T follicular helper cell (primary cell): ENCODE results near the gene CYLC2.

Experiments
- DNase-seq: peaks from one replicate; pipeline ENCODE4 v3.0.0-alpha.2; 2020; ENCODE audit warnings: low read depth
- total RNA-seq, 2 experiments: gene quantifications; one replicate each; lab custom pipeline; 2026; lab: John Stamatoyannopoulos, UW

The CYLC2 gene
- total RNA-seq: 0 reads per million in 2 experiments

- DNase-seq: no peak
These were observed at the start of gene CYLC2 for GRCh38 chr9:102995033-102995432. Gene CYLC2 (plus strand): TSS chr9:102995333. CDS start chr9:102995381, 48 bp downstream.

GRCh38 chr9:102950346-102950745 lies 44.8 kb upstream of the CYLC2 start:
- no peak for DNase-seq

- no peak for DNase-seq
These were observed 28.1 kb upstream of the CYLC2 start for GRCh38 chr9:102966999-102967398.

GRCh38 chr9:102967979-102968378 lies 27.2 kb upstream of the CYLC2 start:
- no peak for DNase-seq

GRCh38 chr9:102972780-102973179 lies 22.4 kb upstream of the CYLC2 start:
- DNase-seq: no peak

- DNase-seq: no peak
These were observed 20.6 kb upstream of the CYLC2 start for GRCh38 chr9:102974530-102974929.

- no peak for DNase-seq
These were observed 19.9 kb upstream of the CYLC2 start for GRCh38 chr9:102975251-102975650.

GRCh38 chr9:102985162-102985895 lies 9.8 kb upstream of the CYLC2 start:
- no peak for DNase-seq

- DNase-seq: no peak
These were observed 8.7 kb upstream of the CYLC2 start for GRCh38 chr9:102986425-102986824.

- DNase-seq: no peak
These were observed 8.6 kb downstream of the CYLC2 start for GRCh38 chr9:103003689-103004088.

GRCh38 chr9:103014242-103014641 lies 19.1 kb downstream of the CYLC2 start:
- DNase-seq: no peak

- no peak for DNase-seq
These were observed 30.7 kb downstream of the CYLC2 start for GRCh38 chr9:103025796-103026195.

GRCh38 chr9:103037508-103038477 lies 42.7 kb downstream of the CYLC2 start:
- DNase-seq: no peak

- no peak for DNase-seq
These were observed 46.8 kb downstream of the CYLC2 start for GRCh38 chr9:103041961-103042360.
